ENCODE data around the gene CORIN.

Gene CORIN

GRCh38 chr4:47747846-47748494 is 89.9 kb downstream of the CORIN start:
- no peak for DNase-seq (ENCODE audit: low read depth)
- in situ Hi-C loops (cut with HindIII; ENCODE audit: low sequenced_read_pairs): no loop called here
- H3K4me3 ChIP-seq (ENCODE audit: low read depth, low read length): no peak overlapping the region
- TF ChIP-seq CTCF (IDR thresholded peaks at IDR 0.05; ENCODE audit: low read depth, low read length, missing control alignments): no peak

GRCh38 chr4:47747211-47747610 is 90.7 kb downstream of the CORIN start:
- no peak for TF ChIP-seq CTCF (IDR thresholded peaks at IDR 0.05; ENCODE audit: low read depth, low read length, missing control alignments)
- in situ Hi-C loops (cut with HindIII; ENCODE audit: low sequenced_read_pairs): no loop called here
- no peak for DNase-seq (ENCODE audit: low read depth)
- H3K4me3 ChIP-seq (ENCODE audit: low read depth, low read length): no peak overlapping the region

GRCh38 chr4:47746122-47746521 is 91.7 kb downstream of the CORIN start:
- in situ Hi-C loops (cut with HindIII; ENCODE audit: low sequenced_read_pairs): no loop called here
- H3K4me3 ChIP-seq (ENCODE audit: low read depth, low read length): no peak overlapping the region
- no peak for TF ChIP-seq CTCF (IDR thresholded peaks at IDR 0.05; ENCODE audit: low read depth, low read length, missing control alignments)
- DNase-seq (ENCODE audit: low read depth): no peak

- DNase-seq (ENCODE audit: low read depth): no peak
- no peak for TF ChIP-seq CTCF (IDR thresholded peaks at IDR 0.05; ENCODE audit: low read depth, low read length, missing control alignments)
- in situ Hi-C loops (cut with HindIII; ENCODE audit: low sequenced_read_pairs): no loop called here
- H3K4me3 ChIP-seq (ENCODE audit: low read depth, low read length): no peak overlapping the region
These were observed 93.0 kb downstream of the CORIN start for GRCh38 chr4:47744843-47745382.

- in situ Hi-C loops (cut with HindIII; ENCODE audit: low sequenced_read_pairs): no loop called here
- no peak for DNase-seq (ENCODE audit: low read depth)
- no peak for TF ChIP-seq CTCF (IDR thresholded peaks at IDR 0.05; ENCODE audit: low read depth, low read length, missing control alignments)
- no peak overlapping the region for H3K4me3 ChIP-seq (ENCODE audit: low read depth, low read length)
These were observed 93.6 kb downstream of the CORIN start for GRCh38 chr4:47744253-47744652.

- no peak for TF ChIP-seq CTCF (IDR thresholded peaks at IDR 0.05; ENCODE audit: low read depth, low read length, missing control alignments)
- H3K4me3 ChIP-seq (ENCODE audit: low read depth, low read length): no peak overlapping the region
- in situ Hi-C loops (cut with HindIII; ENCODE audit: low sequenced_read_pairs): no loop called here
- no peak for DNase-seq (ENCODE audit: low read depth)
These were observed 96.7 kb downstream of the CORIN start for GRCh38 chr4:47741200-47741599.

All from astrocyte of the cerebellum (primary cell).